Liver (tissue), 3 donors: ENCODE data around the gene RAD1.
A peak's percentile ranks its signal among the peaks of the same experiment; 100 is the strongest.

ENCODE experiments used
- ATF3 ChIP-seq: IDR thresholded peaks from 2 replicates; pipeline ENCODE4 v1.6.1; 2016; ENCODE audit warnings: antibody characterized with exemption
- CTCF ChIP-seq: fragments of 150-350 bp; IDR thresholded peaks from 2 replicates; pipeline ENCODE4 v1.5.1; 2017; ENCODE audit warnings: improper control_type of control experiment, low read depth, low read length; ENCODE audit not compliant: missing input control
- EGR1 ChIP-seq, 2 donors: IDR thresholded peaks; 2 replicates each; pipeline ENCODE4 v1.6.1; 2016 to 2018; ENCODE audit warnings: antibody characterized with exemption in 2 of 2, low read depth in 2 of 2
- FOXA1 ChIP-seq: IDR thresholded peaks from 2 replicates; pipeline ENCODE4 v1.6.1; 2016; ENCODE audit warnings: antibody characterized with exemption
- JUND ChIP-seq, 2 donors: IDR thresholded peaks; 2 replicates each; pipeline ENCODE4 v1.6.1; 2016; ENCODE audit warnings: antibody characterized with exemption in 2 of 2
- MAX ChIP-seq: IDR thresholded peaks from 2 replicates; pipeline ENCODE4 v1.6.1; 2016; ENCODE audit warnings: antibody characterized with exemption
- RAD21 ChIP-seq, 2 donors: IDR thresholded peaks; 2 replicates each; pipeline ENCODE4 v1.6.1; 2016; ENCODE audit warnings: antibody characterized with exemption in 2 of 2, mild to moderate bottlenecking in 2 of 2
- REST ChIP-seq: IDR thresholded peaks from 2 replicates; pipeline ENCODE4 v1.6.1; 2016; ENCODE audit warnings: antibody characterized with exemption, mild to moderate bottlenecking
- YY1 ChIP-seq: IDR thresholded peaks from 2 replicates; pipeline ENCODE4 v1.6.1; 2016; ENCODE audit warnings: antibody characterized with exemption, mild to moderate bottlenecking
- ZBTB33 ChIP-seq: IDR thresholded peaks from 2 replicates; pipeline ENCODE4 v1.6.1; 2016; ENCODE audit warnings: antibody characterized with exemption
- donor health status: healthy.
- donor health status: healthy.

GRCh38 chr5:34929134-34929719, 13.9 kb upstream of the RAD1 start, which contains the start of gene DNAJC21:
- no peak for TF ChIP-seq CTCF
- TF ChIP-seq FOXA1: no peak
- peak; percentile 68 for TF ChIP-seq YY1
- TF ChIP-seq RAD21 (IDR thresholded peaks at IDR 0.05): no peak
- no peak for TF ChIP-seq ZBTB33
- TF ChIP-seq MAX: peak; percentile 60
- no peak for TF ChIP-seq REST
- no peak for TF ChIP-seq JUND (IDR thresholded peaks at IDR 0.05)
- TF ChIP-seq ATF3: no peak
- peak; percentile 88 to 92 for TF ChIP-seq EGR1 (IDR thresholded peaks at IDR 0.05; ENCODE audit: low read depth in 2 of 2)
